Stimulated activated CD4-positive, alpha-beta T cell treated with anti-CD3 and anti-CD28 coated beads, Interleukin-1b, Interleukin-23, amount 100 ng/mL, for 24 hours (primary cell): Measurements from ENCODE around the gene ITSN2.
A peak's percentile ranks its signal among the peaks of the same experiment; 100 is the strongest.
"Not testable (repeated sequence)": the region's sequence is repeated elsewhere in the genome, so short reads cannot be mapped to it uniquely, and the experiment has no call there.

Experiments
- DNase-seq, 4 experiments: peaks; one replicate each; pipeline ENCODE4 v3.0.0-alpha.2; 2020; ENCODE audit warnings: low read depth in 4 of 4, low spot score in 1 of 4

ITSN2 gene

GRCh38 chr2:24365051-24365450 lies 4.7 kb upstream of the ITSN2 start:
- DNase-seq, result no peak

- no peak for DNase-seq
These were observed 3.0 kb upstream of the ITSN2 start for GRCh38 chr2:24363301-24363700.

- no peak for DNase-seq
These were observed 1.9 kb upstream of the ITSN2 start for GRCh38 chr2:24362253-24362652.

GRCh38 chr2:24360963-24361330 lies 611 bp upstream of the ITSN2 start:
- no peak for DNase-seq

GRCh38 chr2:24359129-24360049 lies 947 bp downstream of the ITSN2 start:
- DNase-seq, result peak in 3 of 4 experiments; percentile 6 to 25 (median 21)

GRCh38 chr2:24357767-24358166 lies 2.6 kb downstream of the ITSN2 start:
- not testable (repeated sequence) for DNase-seq

GRCh38 chr2:24357115-24357514 lies 3.2 kb downstream of the ITSN2 start:
- not testable (repeated sequence) for DNase-seq

GRCh38 chr2:24354957-24355356 lies 5.4 kb downstream of the ITSN2 start:
- DNase-seq, result no peak

GRCh38 chr2:24354395-24354794 lies 5.9 kb downstream of the ITSN2 start:
- no peak for DNase-seq

GRCh38 chr2:24353973-24354372 lies 6.4 kb downstream of the ITSN2 start:
- DNase-seq, result no peak

GRCh38 chr2:24353364-24353763 lies 7.0 kb downstream of the ITSN2 start:
- DNase-seq, result no peak

- no peak for DNase-seq
These were observed 7.7 kb downstream of the ITSN2 start for GRCh38 chr2:24352664-24353063.

- no peak for DNase-seq
These were observed 8.4 kb downstream of the ITSN2 start for GRCh38 chr2:24351981-24352380.

- no peak for DNase-seq
These were observed 8.8 kb downstream of the ITSN2 start for GRCh38 chr2:24351627-24351938.

- DNase-seq, result no peak
These were observed 9.3 kb downstream of the ITSN2 start for GRCh38 chr2:24350826-24351626.

GRCh38 chr2:24349097-24349496 lies 11.2 kb downstream of the ITSN2 start:
- DNase-seq, result no peak

GRCh38 chr2:24345937-24346336 lies 14.4 kb downstream of the ITSN2 start:
- no peak for DNase-seq

- no peak for DNase-seq
These were observed 17.0 kb downstream of the ITSN2 start for GRCh38 chr2:24343225-24343882.

- DNase-seq, result no peak
These were observed 18.0 kb downstream of the ITSN2 start for GRCh38 chr2:24342110-24342910.

- DNase-seq, result no peak
These were observed 20.5 kb downstream of the ITSN2 start for GRCh38 chr2:24339856-24340262.

- not testable (repeated sequence) for DNase-seq
These were observed 21.2 kb downstream of the ITSN2 start for GRCh38 chr2:24339098-24339497.
